HEK293 (cell line): Measurements from ENCODE around the gene FAT2.
"Not testable (repeated sequence)": the region's sequence is repeated elsewhere in the genome, so short reads cannot be mapped to it uniquely, and the experiment has no call there.

Experiments used
- YY1 ChIP-seq: fragments of 450-650 bp; formaldehyde crosslinking; IDR thresholded peaks from 2 replicates; pipeline ENCODE4 v1.5.1; 2018; ENCODE audit warnings: missing biosample characterization, missing genetic modification characterization
- ZNF146 ChIP-seq: fragments of 450-650 bp; formaldehyde crosslinking; IDR thresholded peaks from 2 replicates; pipeline ENCODE4 v1.5.1; 2016; ENCODE audit warnings: missing biosample characterization, missing genetic modification characterization
- ZNF837 ChIP-seq: fragments of 450-650 bp; formaldehyde crosslinking; IDR thresholded peaks from 2 replicates; pipeline ENCODE4 v1.5.1; 2016; ENCODE audit warnings: missing biosample characterization, missing genetic modification characterization
- TF ChIP-seq, protein P1 (sequence below): fragments of 450-650 bp; formaldehyde crosslinking; IDR thresholded peaks from 2 replicates; pipeline ENCODE4 v1.5.1; 2016; ENCODE audit warnings: missing biosample characterization, missing genetic modification characterization
- TF ChIP-seq, protein P2 (sequence below): fragments of 450-650 bp; formaldehyde crosslinking; IDR thresholded peaks from 2 replicates; pipeline ENCODE4 v1.5.1; 2016; ENCODE audit warnings: missing biosample characterization, missing genetic modification characterization

DNA sequence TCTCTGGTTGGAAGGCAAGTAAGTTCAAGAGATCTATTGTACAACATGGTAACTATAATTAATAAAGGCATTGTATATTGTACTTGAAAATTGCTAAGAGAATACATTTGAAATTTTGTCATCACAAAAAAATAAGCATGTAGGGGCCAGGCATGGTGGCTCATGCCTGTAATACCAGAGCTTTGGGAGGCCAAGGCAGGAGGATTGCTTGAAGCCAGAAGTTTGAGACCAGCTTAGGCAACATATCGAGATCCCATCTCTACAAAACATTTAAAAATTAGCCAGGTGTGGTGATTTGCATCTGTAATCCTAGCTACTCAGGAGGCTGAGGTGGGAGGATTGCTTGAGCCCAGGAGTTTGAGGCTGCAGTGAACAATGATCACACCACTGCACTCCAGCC is 12.0 kb downstream of the FAT2 start:
- TF ChIP-seq YY1; ZNF146 (tag by site-specific recombination); ZNF837 (tag by site-specific recombination): not testable (repeated sequence)
- TF ChIP-seq, protein P1, sequence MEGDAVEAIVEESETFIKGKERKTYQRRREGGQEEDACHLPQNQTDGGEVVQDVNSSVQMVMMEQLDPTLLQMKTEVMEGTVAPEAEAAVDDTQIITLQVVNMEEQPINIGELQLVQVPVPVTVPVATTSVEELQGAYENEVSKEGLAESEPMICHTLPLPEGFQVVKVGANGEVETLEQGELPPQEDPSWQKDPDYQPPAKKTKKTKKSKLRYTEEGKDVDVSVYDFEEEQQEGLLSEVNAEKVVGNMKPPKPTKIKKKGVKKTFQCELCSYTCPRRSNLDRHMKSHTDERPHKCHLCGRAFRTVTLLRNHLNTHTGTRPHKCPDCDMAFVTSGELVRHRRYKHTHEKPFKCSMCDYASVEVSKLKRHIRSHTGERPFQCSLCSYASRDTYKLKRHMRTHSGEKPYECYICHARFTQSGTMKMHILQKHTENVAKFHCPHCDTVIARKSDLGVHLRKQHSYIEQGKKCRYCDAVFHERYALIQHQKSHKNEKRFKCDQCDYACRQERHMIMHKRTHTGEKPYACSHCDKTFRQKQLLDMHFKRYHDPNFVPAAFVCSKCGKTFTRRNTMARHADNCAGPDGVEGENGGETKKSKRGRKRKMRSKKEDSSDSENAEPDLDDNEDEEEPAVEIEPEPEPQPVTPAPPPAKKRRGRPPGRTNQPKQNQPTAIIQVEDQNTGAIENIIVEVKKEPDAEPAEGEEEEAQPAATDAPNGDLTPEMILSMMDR: not testable (repeated sequence)
- TF ChIP-seq, protein P2, sequence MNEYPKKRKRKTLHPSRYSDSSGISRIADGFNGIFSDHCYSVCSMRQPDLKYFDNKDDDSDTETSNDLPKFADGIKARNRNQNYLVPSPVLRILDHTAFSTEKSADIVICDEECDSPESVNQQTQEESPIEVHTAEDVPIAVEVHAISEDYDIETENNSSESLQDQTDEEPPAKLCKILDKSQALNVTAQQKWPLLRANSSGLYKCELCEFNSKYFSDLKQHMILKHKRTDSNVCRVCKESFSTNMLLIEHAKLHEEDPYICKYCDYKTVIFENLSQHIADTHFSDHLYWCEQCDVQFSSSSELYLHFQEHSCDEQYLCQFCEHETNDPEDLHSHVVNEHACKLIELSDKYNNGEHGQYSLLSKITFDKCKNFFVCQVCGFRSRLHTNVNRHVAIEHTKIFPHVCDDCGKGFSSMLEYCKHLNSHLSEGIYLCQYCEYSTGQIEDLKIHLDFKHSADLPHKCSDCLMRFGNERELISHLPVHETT (tag by site-specific recombination): not testable (repeated sequence)
